Peyer's patch (tissue), 4 donors: Measurements from ENCODE around the gene YBX2. TPM values are rescaled to one million over a fixed set of nuclear protein-coding genes. Genes with fewer than 3 reads are reported as not detected.
A peak's percentile ranks its signal among the peaks of the same experiment; 100 is the strongest.

ENCODE experiments used
- DNase-seq, 3 donors: peaks; one replicate each; pipeline ENCODE4 v3.0.0-alpha.2; 2017 to 2019
- H3K27ac ChIP-seq, 4 donors: fragments of 200-600 bp; sonication (generic); one replicate each; pipeline ENCODE4 v1.5.1; 2016 to 2019
- H3K27me3 ChIP-seq, 2 donors: fragments of 200-600 bp; sonication (generic); one replicate each; pipeline ENCODE4 v1.5.1; 2019
- H3K36me3 ChIP-seq, 3 donors: fragments of 200-600 bp; sonication (generic); one replicate each; pipeline ENCODE4 v1.5.1; 2016 to 2019
- H3K4me1 ChIP-seq, 4 donors: fragments of 200-600 bp; sonication (generic); one replicate each; pipeline ENCODE4 v1.5.1; 2016 to 2019
- H3K4me3 ChIP-seq, 4 donors: fragments of 200-600 bp; sonication (generic); 1 replicate in 3 of 4; 2 replicates in 1 of 4; pipeline ENCODE4 v1.5.1; 2016 to 2019; ENCODE audit warnings: mild to moderate bottlenecking in 1 of 4
- H3K9me3 ChIP-seq, 4 donors: fragments of 200-600 bp; sonication (generic); one replicate each; pipeline ENCODE4 v1.5.1; 2016 to 2019; ENCODE audit warnings: mild to moderate bottlenecking in 1 of 4
- POLR2A ChIP-seq, 2 donors: fragments of 450-650 bp; IDR thresholded peaks; one replicate each; pipeline ENCODE4 v1.5.1; 2017; ENCODE audit warnings: antibody characterized with exemption in 2 of 2, mild to moderate bottlenecking in 2 of 2, moderate library complexity in 2 of 2
- total RNA-seq, 4 donors: library from RNA; depleted of rRNA; stranded (reverse); fragments of >200 nt; gene quantifications; one replicate each; pipeline ENCODE4 v1.1.0, GENCODE V29; 2016
- TF ChIP-seq, protein P1 (sequence below), 6 experiments: fragments of 450-650 bp in 4 of 6; fragments of 200-600 bp in 2 of 6; sonication (generic) in 1 of 6; IDR thresholded peaks; one replicate each; pipeline ENCODE4 v1.5.1; 2017 to 2019; ENCODE audit warnings: antibody characterized with exemption in 6 of 6, mild to moderate bottlenecking in 3 of 6, moderate library complexity in 1 of 6

Gene YBX2
- total RNA-seq, 4 donors from 2014 or later: 20.7 to 70.0 (median 24.6) TPM

DNA sequence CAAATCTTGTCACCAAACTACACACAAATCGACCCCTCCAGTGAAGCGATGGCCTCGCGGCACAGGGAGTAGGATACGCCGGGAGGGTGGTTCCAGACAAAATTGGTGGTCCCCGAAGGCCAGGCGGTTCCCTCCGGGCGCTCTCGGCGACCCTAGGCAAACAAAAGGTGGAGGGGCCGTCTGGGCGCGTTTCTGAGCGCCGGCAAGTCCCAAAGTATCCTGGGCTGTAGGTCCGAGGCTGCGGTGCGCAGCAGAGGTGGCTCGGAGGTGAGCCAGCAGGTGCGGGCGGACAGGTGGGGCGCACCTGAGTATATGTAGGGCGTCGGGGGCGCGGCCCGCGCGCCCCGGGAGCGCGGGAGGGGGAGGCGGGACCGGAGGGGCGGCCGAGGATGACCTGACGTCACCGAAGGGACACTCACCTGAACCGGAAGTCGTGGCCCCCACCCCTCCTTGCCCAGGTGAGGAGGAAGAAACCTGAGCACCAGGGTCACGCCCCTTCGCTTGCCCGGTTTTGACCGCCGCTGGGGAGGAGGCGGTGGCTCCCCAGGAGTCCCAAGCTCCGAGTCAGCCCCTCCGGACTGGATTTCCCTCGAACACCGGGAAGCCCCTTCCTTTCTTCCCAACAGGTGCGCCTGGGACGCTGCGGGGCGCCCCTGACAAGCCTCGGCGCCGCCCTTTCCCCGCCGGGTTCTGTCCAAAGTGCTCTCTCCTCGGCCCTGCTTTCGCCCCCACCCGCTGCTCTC, 32.1 kb downstream of the YBX2 start, which contains the start of gene CLDN7:
TSS of gene CLDN7 (minus strand) at position 287 of the 743 bp plus-strand sequence. CDS start 435 bp downstream, outside the sequence.
- Histone ChIP-seq H3K27ac (peak within 1 kb of the TSS; percentile 73 to 99 (median 90)), H3K4me1 (peaks cover 0 to 27% (median 14%) of the 10 kb centered on the region in 4 donors), H3K9me3 (no peaks in the 10 kb centered on the region), H3K36me3 (peaks cover 0 to 18% (median 0%) of the 10 kb centered on the region in 3 donors), H3K27me3 (peaks cover 0 to 10% of the 10 kb centered on the region in 2 donors), H3K4me3 (peak within 1 kb of the TSS; percentile 48 to 93 (median 68))
- peak; percentile 98 for TF ChIP-seq POLR2A (IDR thresholded peaks at IDR 0.05)
- TF ChIP-seq, protein P1, sequence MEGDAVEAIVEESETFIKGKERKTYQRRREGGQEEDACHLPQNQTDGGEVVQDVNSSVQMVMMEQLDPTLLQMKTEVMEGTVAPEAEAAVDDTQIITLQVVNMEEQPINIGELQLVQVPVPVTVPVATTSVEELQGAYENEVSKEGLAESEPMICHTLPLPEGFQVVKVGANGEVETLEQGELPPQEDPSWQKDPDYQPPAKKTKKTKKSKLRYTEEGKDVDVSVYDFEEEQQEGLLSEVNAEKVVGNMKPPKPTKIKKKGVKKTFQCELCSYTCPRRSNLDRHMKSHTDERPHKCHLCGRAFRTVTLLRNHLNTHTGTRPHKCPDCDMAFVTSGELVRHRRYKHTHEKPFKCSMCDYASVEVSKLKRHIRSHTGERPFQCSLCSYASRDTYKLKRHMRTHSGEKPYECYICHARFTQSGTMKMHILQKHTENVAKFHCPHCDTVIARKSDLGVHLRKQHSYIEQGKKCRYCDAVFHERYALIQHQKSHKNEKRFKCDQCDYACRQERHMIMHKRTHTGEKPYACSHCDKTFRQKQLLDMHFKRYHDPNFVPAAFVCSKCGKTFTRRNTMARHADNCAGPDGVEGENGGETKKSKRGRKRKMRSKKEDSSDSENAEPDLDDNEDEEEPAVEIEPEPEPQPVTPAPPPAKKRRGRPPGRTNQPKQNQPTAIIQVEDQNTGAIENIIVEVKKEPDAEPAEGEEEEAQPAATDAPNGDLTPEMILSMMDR (IDR thresholded peaks at IDR 0.05): peak in 3 of 6 experiments; percentile 32 to 51 (median 43)
- DNase-seq: peak; percentile 30 to 96 (median 93)

DNA sequence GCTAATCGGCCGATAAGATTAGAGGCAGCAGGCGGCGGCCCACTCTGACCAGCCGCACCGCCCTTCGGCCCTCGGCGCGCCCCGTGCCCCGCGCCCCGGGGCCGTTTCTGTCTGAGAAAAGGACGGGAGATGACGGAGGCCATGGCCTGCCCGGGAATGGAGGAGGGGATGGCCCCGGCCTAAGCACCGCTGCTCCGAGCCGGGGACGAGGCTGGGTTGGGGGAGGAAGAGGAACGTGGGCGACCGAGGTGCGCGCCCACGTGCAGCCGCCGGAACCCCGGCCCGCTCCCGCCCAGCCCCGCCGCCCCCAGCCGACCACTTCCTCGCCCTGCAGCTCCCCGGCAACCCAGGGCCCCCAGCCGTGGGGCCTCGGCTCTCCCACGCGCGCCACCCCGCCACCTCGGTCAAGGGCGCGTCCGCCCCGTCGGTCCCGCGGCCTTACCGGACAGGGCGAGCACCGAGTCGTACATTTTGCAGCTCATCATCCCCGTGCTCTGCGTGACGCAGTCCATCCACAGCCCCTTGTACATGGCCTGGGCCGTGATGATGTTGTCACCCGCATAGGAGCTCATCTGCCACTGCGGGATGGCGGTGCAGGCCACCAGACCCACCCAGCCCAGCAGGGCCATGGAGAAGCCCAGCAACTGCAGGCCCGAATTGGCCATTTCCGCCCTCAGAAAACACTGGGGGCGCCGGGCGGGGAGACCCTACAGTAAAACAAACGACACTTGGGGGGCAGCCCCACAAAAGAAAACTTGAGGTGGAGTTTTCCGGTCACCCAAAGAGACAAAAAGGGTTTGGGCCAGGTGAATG, 32.9 kb downstream of the YBX2 start:
- TF ChIP-seq, protein P1 (IDR thresholded peaks at IDR 0.05): no peak
- no peak for TF ChIP-seq POLR2A (IDR thresholded peaks at IDR 0.05)
- DNase-seq: peak in 1 of 3 donors; percentile 64
- peaks cover 0 to 10% of the 10 kb centered on the region in 2 donors for H3K27me3 ChIP-seq
- H3K27ac ChIP-seq: peak overlapping the region; percentile 73 to 99 (median 90)
- H3K36me3 ChIP-seq: peaks cover 0 to 24% (median 0%) of the 10 kb centered on the region in 3 donors
- peaks cover 0 to 31% (median 14%) of the 10 kb centered on the region in 4 donors for H3K4me1 ChIP-seq
- peak overlapping the region; percentile 48 to 93 (median 68) for H3K4me3 ChIP-seq
- no peaks in the 10 kb centered on the region for H3K9me3 ChIP-seq

DNA sequence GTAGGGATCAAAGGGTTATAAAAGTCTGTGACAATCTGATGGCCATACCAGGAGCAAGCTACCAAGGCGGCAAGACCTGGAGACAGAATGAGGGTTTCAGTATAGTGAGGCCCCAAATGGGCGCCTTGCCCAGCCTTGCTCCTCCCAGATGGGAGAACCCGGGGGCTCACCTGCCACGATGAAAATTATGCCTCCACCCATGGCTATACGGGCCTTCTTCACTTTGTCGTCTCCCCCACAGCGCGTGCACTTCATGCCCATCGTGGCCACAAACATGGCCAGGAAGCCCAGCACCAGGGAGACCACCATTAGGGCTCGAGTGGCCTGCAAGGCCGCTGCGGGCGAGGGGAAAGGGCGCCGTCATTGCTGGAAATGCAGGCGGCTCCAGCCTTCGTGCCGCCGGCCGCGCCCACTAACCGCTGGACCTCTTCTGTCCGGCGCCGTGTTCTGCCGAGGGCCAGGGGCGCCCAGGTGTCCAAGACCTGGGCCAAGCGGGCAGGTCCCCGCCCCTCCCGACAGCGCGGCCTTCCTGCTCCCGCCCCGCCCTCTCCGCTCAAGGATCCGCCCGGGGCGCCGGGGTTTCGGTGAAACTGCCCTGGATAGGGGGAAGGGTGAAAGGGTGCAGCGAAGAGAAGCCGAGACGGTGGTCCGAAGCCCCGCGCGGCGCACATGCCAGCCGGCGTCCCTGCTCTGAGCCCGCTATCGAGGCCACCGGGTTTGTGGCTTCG, 33.6 kb downstream of the YBX2 start:
- Histone ChIP-seq H3K27me3 (peaks cover 0 to 10% of the 10 kb centered on the region in 2 donors), H3K36me3 (peaks cover 0 to 32% (median 0%) of the 10 kb centered on the region in 3 donors), H3K4me3 (peak overlapping the region; percentile 48 to 93 (median 68)), H3K4me1 (peaks cover 0 to 31% (median 14%) of the 10 kb centered on the region in 4 donors), H3K27ac (peak overlapping the region; percentile 73 to 99 (median 90)), H3K9me3 (no peaks in the 10 kb centered on the region)
- peak; percentile 59 to 87 (median 85) for DNase-seq
- peak; percentile 44 to 50 for TF ChIP-seq POLR2A (IDR thresholded peaks at IDR 0.05)
- TF ChIP-seq, protein P1 (IDR thresholded peaks at IDR 0.05): no peak

DNA sequence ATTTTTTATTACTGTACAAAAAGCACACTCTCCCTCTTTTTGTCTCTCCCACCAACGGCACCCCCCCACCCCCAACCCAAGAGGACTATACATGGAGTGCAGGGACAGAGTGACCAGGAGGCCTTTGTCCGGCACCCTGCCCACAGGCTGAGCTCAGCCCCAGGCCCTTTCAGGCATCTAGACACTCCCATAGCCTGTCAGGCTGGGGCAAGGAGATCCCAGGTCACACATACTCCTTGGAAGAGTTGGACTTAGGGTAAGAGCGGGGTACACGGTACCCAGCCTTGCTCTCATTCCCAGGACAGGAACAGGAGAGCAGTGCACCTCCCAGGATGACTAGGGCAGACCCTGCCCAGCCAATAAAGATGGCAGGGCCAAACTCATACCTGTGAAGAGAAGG, 34.3 kb downstream of the YBX2 start:
- peak overlapping the region in 3 of 4 donors; percentile 82 to 99 (median 99) for H3K27ac ChIP-seq
- peaks cover 0 to 37% (median 0%) of the 10 kb centered on the region in 3 donors for H3K36me3 ChIP-seq
- peaks cover 0 to 31% (median 14%) of the 10 kb centered on the region in 4 donors for H3K4me1 ChIP-seq
- no peaks in the 10 kb centered on the region for H3K9me3 ChIP-seq
- no peak for TF ChIP-seq POLR2A (IDR thresholded peaks at IDR 0.05)
- TF ChIP-seq, protein P1 (IDR thresholded peaks at IDR 0.05): no peak
- peaks cover 0 to 10% of the 10 kb centered on the region in 2 donors for H3K27me3 ChIP-seq
- peak overlapping the region in 3 of 4 donors; percentile 48 to 93 (median 79) for H3K4me3 ChIP-seq
- no peak for DNase-seq

DNA sequence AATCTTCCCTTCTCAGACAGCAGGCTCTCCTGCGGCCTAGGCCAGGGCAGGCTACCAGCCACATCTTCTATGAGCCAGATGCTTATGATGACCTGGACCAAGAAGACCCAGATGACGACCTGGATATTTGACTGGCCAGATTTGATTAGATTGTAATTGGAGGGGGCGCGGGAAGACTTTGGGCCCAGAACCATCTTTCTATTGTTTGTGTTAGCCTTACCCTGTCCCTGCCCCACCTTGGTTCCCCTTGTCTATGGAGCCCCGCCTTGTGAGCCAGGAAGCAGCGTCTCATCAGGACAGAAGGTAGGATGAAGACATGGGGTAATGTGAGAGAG, 34.9 kb downstream of the YBX2 start:
- H3K36me3 ChIP-seq: peaks cover 0 to 44% (median 0%) of the 10 kb centered on the region in 3 donors
- peak overlapping the region in 3 of 4 donors; percentile 82 to 99 (median 99) for H3K27ac ChIP-seq
- H3K4me3 ChIP-seq: peak overlapping the region in 2 of 4 donors; percentile 79 to 93
- peak in 1 of 3 donors; percentile 55 for DNase-seq
- peaks cover 0 to 31% (median 14%) of the 10 kb centered on the region in 4 donors for H3K4me1 ChIP-seq
- peaks cover 0 to 10% of the 10 kb centered on the region in 2 donors for H3K27me3 ChIP-seq
- TF ChIP-seq, protein P1 (IDR thresholded peaks at IDR 0.05): no peak
- TF ChIP-seq POLR2A (IDR thresholded peaks at IDR 0.05): no peak
- H3K9me3 ChIP-seq: no peaks in the 10 kb centered on the region
